ENCODE data around the gene ZNF655.

DNA sequence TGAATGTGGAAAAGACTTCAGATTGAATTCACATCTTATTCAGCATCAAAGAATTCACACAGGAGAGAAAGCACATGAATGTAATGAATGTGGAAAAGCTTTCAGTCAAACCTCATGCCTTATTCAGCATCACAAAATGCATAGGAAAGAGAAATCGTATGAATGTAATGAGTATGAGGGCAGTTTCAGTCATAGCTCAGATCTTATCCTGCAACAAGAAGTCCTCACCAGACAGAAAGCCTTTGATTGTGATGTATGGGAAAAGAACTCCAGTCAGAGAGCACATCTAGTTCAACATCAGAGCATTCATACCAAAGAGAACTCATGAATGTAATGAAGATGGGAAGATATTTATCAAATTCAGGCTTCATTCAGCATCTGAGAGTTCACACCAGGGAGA, 14.8 kb downstream of the ZNF655 start:
- TF ChIP-seq ZNF266 (tag by site-specific recombination; IDR thresholded peaks at IDR 0.05; ENCODE audit: low read depth): no peak
- no peak for TF ChIP-seq ZFP41 (tag by site-specific recombination; IDR thresholded peaks at IDR 0.05; ENCODE audit: borderline replicate concordance)
- no peak for TF ChIP-seq ZFP3 (tag by site-specific recombination; IDR thresholded peaks at IDR 0.05; ENCODE audit: low read depth)
- TF ChIP-seq, protein P1, sequence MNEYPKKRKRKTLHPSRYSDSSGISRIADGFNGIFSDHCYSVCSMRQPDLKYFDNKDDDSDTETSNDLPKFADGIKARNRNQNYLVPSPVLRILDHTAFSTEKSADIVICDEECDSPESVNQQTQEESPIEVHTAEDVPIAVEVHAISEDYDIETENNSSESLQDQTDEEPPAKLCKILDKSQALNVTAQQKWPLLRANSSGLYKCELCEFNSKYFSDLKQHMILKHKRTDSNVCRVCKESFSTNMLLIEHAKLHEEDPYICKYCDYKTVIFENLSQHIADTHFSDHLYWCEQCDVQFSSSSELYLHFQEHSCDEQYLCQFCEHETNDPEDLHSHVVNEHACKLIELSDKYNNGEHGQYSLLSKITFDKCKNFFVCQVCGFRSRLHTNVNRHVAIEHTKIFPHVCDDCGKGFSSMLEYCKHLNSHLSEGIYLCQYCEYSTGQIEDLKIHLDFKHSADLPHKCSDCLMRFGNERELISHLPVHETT (tag by site-specific recombination; IDR thresholded peaks at IDR 0.05): no peak
- TF ChIP-seq, protein P2, sequence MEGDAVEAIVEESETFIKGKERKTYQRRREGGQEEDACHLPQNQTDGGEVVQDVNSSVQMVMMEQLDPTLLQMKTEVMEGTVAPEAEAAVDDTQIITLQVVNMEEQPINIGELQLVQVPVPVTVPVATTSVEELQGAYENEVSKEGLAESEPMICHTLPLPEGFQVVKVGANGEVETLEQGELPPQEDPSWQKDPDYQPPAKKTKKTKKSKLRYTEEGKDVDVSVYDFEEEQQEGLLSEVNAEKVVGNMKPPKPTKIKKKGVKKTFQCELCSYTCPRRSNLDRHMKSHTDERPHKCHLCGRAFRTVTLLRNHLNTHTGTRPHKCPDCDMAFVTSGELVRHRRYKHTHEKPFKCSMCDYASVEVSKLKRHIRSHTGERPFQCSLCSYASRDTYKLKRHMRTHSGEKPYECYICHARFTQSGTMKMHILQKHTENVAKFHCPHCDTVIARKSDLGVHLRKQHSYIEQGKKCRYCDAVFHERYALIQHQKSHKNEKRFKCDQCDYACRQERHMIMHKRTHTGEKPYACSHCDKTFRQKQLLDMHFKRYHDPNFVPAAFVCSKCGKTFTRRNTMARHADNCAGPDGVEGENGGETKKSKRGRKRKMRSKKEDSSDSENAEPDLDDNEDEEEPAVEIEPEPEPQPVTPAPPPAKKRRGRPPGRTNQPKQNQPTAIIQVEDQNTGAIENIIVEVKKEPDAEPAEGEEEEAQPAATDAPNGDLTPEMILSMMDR (tag by site-specific recombination; IDR thresholded peaks at IDR 0.05): no peak
- TF ChIP-seq KLF8 (tag by site-specific recombination; IDR thresholded peaks at IDR 0.05): no peak
- no peak for TF ChIP-seq ZNF629 (tag by site-specific recombination; IDR thresholded peaks at IDR 0.05)

All from HEK293 (cell line).